H9 (cell line): ENCODE measurements around the gene SNCA. TPM values are rescaled to one million over a fixed set of nuclear protein-coding genes. Genes with fewer than 3 reads are reported as not detected.

ENCODE experiments used
- DNase-seq: peaks from one replicate; pipeline ENCODE4 v3.0.0-alpha.2; 2017
- H2AFZ ChIP-seq: one replicate; pipeline ENCODE4 v1.6.1; 2013; ENCODE audit warnings: mild to moderate bottlenecking, low read length, control low read depth, moderate library complexity
- H2AK5ac ChIP-seq: 2 replicates; pipeline ENCODE4 v1.6.1; 2013; ENCODE audit warnings: low read length, control low read depth, mixed read lengths; ENCODE audit not compliant: insufficient read length
- H2BK120ac ChIP-seq: one replicate; pipeline ENCODE4 v1.6.1; 2013; ENCODE audit warnings: low read depth, mild to moderate bottlenecking, low read length, control low read depth, inconsistent platforms; ENCODE audit not compliant: poor library complexity, severe bottlenecking
- H2BK12ac ChIP-seq: 2 replicates; pipeline ENCODE4 v1.6.1; 2013; ENCODE audit warnings: low read length, control low read depth, mixed read lengths, low read depth; ENCODE audit not compliant: insufficient read length
- H2BK15ac ChIP-seq: 2 replicates; pipeline ENCODE4 v1.6.1; 2013; ENCODE audit warnings: low read depth, low read length, control low read depth
- H2BK20ac ChIP-seq: one replicate; pipeline ENCODE4 v1.6.1; 2013; ENCODE audit warnings: low read depth, mild to moderate bottlenecking, low read length, control low read depth, inconsistent platforms; ENCODE audit not compliant: poor library complexity, severe bottlenecking
- H2BK5ac ChIP-seq: 2 replicates; pipeline ENCODE4 v1.6.1; 2013; ENCODE audit warnings: low read length, control low read depth, mixed read lengths; ENCODE audit not compliant: insufficient read length
- H3K14ac ChIP-seq: 2 replicates; pipeline ENCODE4 v1.6.1; 2013; ENCODE audit warnings: low read length, control low read depth; ENCODE audit not compliant: insufficient read depth
- H3K18ac ChIP-seq: 2 replicates; pipeline ENCODE4 v1.6.1; 2013; ENCODE audit warnings: low read depth, mild to moderate bottlenecking, mixed read lengths, low read length, control low read depth; ENCODE audit not compliant: insufficient read length
- H3K23ac ChIP-seq: 2 replicates; pipeline ENCODE4 v1.6.1; 2013; ENCODE audit warnings: low read length, control low read depth, mixed read lengths, low read depth; ENCODE audit not compliant: insufficient read length
- H3K23me2 ChIP-seq: 2 replicates; pipeline ENCODE4 v1.6.1; 2013; ENCODE audit warnings: low read depth, mild to moderate bottlenecking, mixed read lengths, low read length, control low read depth; ENCODE audit not compliant: insufficient read length, poor library complexity, severe bottlenecking
- H3K27ac ChIP-seq: 2 replicates; pipeline ENCODE4 v1.5.1; 2013; ENCODE audit warnings: low read length, control low read depth, mixed read lengths, low read depth; ENCODE audit not compliant: insufficient read length
- H3K27me3 ChIP-seq: 2 replicates; pipeline ENCODE4 v1.6.1; 2013; ENCODE audit warnings: low read length, control low read depth, inconsistent platforms; ENCODE audit not compliant: insufficient read depth
- H3K4ac ChIP-seq: 2 replicates; pipeline ENCODE4 v1.6.1; 2013; ENCODE audit warnings: low read depth, mild to moderate bottlenecking, control low read depth, inconsistent platforms, low read length, moderate library complexity
- H3K4me1 ChIP-seq: 2 replicates; pipeline ENCODE4 v1.6.1; 2013; ENCODE audit warnings: low read length, control low read depth, inconsistent platforms; ENCODE audit not compliant: insufficient read depth
- H3K4me2 ChIP-seq: 2 replicates; pipeline ENCODE4 v1.6.1; 2013; ENCODE audit warnings: low read length, control low read depth, mixed read lengths; ENCODE audit not compliant: insufficient read length, insufficient read depth
- H3K56ac ChIP-seq: 2 replicates; pipeline ENCODE4 v1.6.1; 2013; ENCODE audit warnings: low read depth, mild to moderate bottlenecking, mixed read lengths, low read length, control low read depth; ENCODE audit not compliant: insufficient read length
- H3K79me1 ChIP-seq: 2 replicates; pipeline ENCODE4 v1.6.1; 2013; ENCODE audit warnings: low read depth, mild to moderate bottlenecking, moderate library complexity, low read length, control low read depth, inconsistent platforms; ENCODE audit not compliant: insufficient read depth, poor library complexity, severe bottlenecking
- H3K79me2 ChIP-seq: 2 replicates; pipeline ENCODE4 v1.6.1; 2013; ENCODE audit warnings: low read length, control low read depth, inconsistent platforms; ENCODE audit not compliant: insufficient read depth
- H3K9ac ChIP-seq: 2 replicates; pipeline ENCODE4 v1.6.1; 2013; ENCODE audit warnings: low read length, control low read depth, mixed read lengths; ENCODE audit not compliant: insufficient read length; ENCODE audit errors: extremely low read depth
- H3K9me3 ChIP-seq: one replicate; pipeline ENCODE4 v1.6.1; 2013; ENCODE audit warnings: low read depth, low read length, inconsistent platforms; ENCODE audit not compliant: control insufficient read depth
- H3T11ph ChIP-seq: one replicate; pipeline ENCODE4 v1.6.1; 2013; ENCODE audit warnings: mild to moderate bottlenecking, low read length, control low read depth, inconsistent platforms
- H4K20me1 ChIP-seq: one replicate; pipeline ENCODE4 v1.6.1; 2013; ENCODE audit not compliant: control insufficient read depth, insufficient read length, insufficient read depth
- H4K5ac ChIP-seq: 2 replicates; pipeline ENCODE4 v1.6.1; 2013; ENCODE audit warnings: low read depth, mild to moderate bottlenecking, mixed read lengths, low read length, control low read depth; ENCODE audit not compliant: insufficient read length
- H4K8ac ChIP-seq: replicated peaks from 2 replicates; pipeline ENCODE4 v1.6.1; 2013; ENCODE audit warnings: low read length, control low read depth, mixed read lengths, low read depth; ENCODE audit not compliant: insufficient read length
- H4K91ac ChIP-seq: 2 replicates; pipeline ENCODE4 v1.6.1; 2013; ENCODE audit warnings: low read depth, mild to moderate bottlenecking, moderate library complexity, mixed read lengths, low read length, control low read depth; ENCODE audit not compliant: insufficient read length
- H3K27ac Mint-ChIP-seq, 3 experiments: 2 replicates in 2 of 3; 3 replicates in 1 of 3; pipeline ENCODE4 v1.8.0; 2020 to 2021; ENCODE audit warnings: mixed read lengths in 3 of 3, mild to moderate bottlenecking in 1 of 3, moderate library complexity in 1 of 3
- H3K27me3 Mint-ChIP-seq: 2 replicates; pipeline ENCODE4 v1.8.0; 2021; ENCODE audit warnings: low read depth, mild to moderate bottlenecking, moderate library complexity, mixed read lengths
- H3K36me3 Mint-ChIP-seq, 3 experiments: 2 replicates in 2 of 3; 3 replicates in 1 of 3; pipeline ENCODE4 v1.8.0; 2020 to 2021; ENCODE audit warnings: low read depth in 3 of 3, mixed read lengths in 3 of 3; ENCODE audit not compliant: insufficient read depth in 1 of 3
- H3K4me1 Mint-ChIP-seq, 2 experiments: 2 replicates each; pipeline ENCODE4 v1.8.0; 2020; ENCODE audit warnings: mixed read lengths in 2 of 2
- H3K4me3 Mint-ChIP-seq, 2 experiments: 2 replicates in 1 of 2; 3 replicates in 1 of 2; pipeline ENCODE4 v1.8.0; 2020 to 2021; ENCODE audit warnings: mild to moderate bottlenecking in 2 of 2, mixed read lengths in 2 of 2, moderate library complexity in 1 of 2
- H3K9me3 Mint-ChIP-seq, 2 experiments: 2 replicates in 1 of 2; 3 replicates in 1 of 2; pipeline ENCODE4 v1.8.0; 2020; ENCODE audit warnings: mild to moderate bottlenecking in 2 of 2, mixed read lengths in 2 of 2, moderate library complexity in 1 of 2
- CTCF ChIP-seq: fragments of 200-600 bp; sonication (generic); conservative IDR thresholded peaks from 3 replicates; pipeline ENCODE4 v1.8.0; 2021; ENCODE audit warnings: antibody characterized with exemption, mild to moderate bottlenecking
- WGBS: extraction: QIAGEN DNeasy Blood & Tissue Kit; methylation state at CpG from one replicate; pipeline ENCODE4 v1.1.7; 2013; ENCODE audit warnings: missing lambda C conversion rate, low lambda C conversion rate, mixed read lengths; ENCODE audit not compliant: insufficient read length; ENCODE audit errors: extremely low coverage; 5-methylcytosine and 5-hydroxymethylcytosine counted together
- total RNA-seq: library from RNA; stranded (reverse); gene quantifications from 2 replicates; pipeline ENCODE4 v1.2.1, GENCODE V29; 2021

The SNCA gene
- total RNA-seq, 1 experiment from 2014 or later, result 8.5 TPM

GRCh38 chr4:89681219-89681618, 155.7 kb downstream of the SNCA start:
- no peak overlapping the region for H2BK5ac ChIP-seq
- no peaks in the 10 kb centered on the region for H3K23me2 ChIP-seq
- H3K9me3 Mint-ChIP-seq, result peaks cover 10 to 15% of the 10 kb centered on the region in 2 experiments
- no peaks in the 10 kb centered on the region for H3K79me1 ChIP-seq
- no peak overlapping the region for H4K8ac ChIP-seq
- no peak overlapping the region for H2AFZ ChIP-seq
- TF ChIP-seq CTCF, result no peak
- peak; percentile 95 for DNase-seq
- H3K27ac ChIP-seq, result no peak overlapping the region
- peaks cover 1% of the 10 kb centered on the region; the same call in 1 of the 2 replicates for H3K27me3 Mint-ChIP-seq
- peak overlapping the region in 1 of 2 experiments; percentile 72; a peak in 2 of 5 replicates for H3K4me3 Mint-ChIP-seq
- no peak overlapping the region for H2BK120ac ChIP-seq
- no peaks in the 10 kb centered on the region for H3K79me2 ChIP-seq
- H2BK15ac ChIP-seq, result no peak overlapping the region
- H3K18ac ChIP-seq, result no peak overlapping the region
- H2AK5ac ChIP-seq, result no peak overlapping the region
- WGBS, result no CpG with 5 or more reads among the region's 8 CpGs
- H4K20me1 ChIP-seq, result no peaks in the 10 kb centered on the region
- no peak overlapping the region for H4K91ac ChIP-seq
- no peak overlapping the region for H2BK20ac ChIP-seq
- no peak overlapping the region for H2BK12ac ChIP-seq
- H3K9ac ChIP-seq, result peak overlapping the region; percentile 67
- H3K4me1 Mint-ChIP-seq, result peaks cover 14 to 23% of the 10 kb centered on the region in 2 experiments
- no peaks in the 10 kb centered on the region for H3K9me3 ChIP-seq
- no peak overlapping the region for H3K4ac ChIP-seq
- H3K23ac ChIP-seq, result no peak overlapping the region
- peak overlapping the region; percentile 33 for H3K4me2 ChIP-seq
- no peaks in the 10 kb centered on the region for H3K4me1 ChIP-seq
- no peak overlapping the region for H3K56ac ChIP-seq
- no peak overlapping the region for H4K5ac ChIP-seq
- H3T11ph ChIP-seq, result no peak overlapping the region
- H3K14ac ChIP-seq, result no peak overlapping the region
- peaks cover 0 to 36% (median 15%) of the 10 kb centered on the region in 3 experiments; a peak in 6 of 7 replicates for H3K36me3 Mint-ChIP-seq
- H3K27ac Mint-ChIP-seq, result peak overlapping the region in 1 of 3 experiments; percentile 88; a peak in 3 of 7 replicates
- H3K27me3 ChIP-seq, result no peaks in the 10 kb centered on the region
